Endothelial cell of umbilical vein (primary cell): ENCODE measurements around the gene COMMD9. TPM values are rescaled to one million over a fixed set of nuclear protein-coding genes. Genes with fewer than 3 reads are reported as not detected.

ENCODE experiments used
- BruUV-seq: library from RNA; stranded (reverse); fragments of 400-500 nt; replicated peaks from 2 replicates; lab custom pipeline; 2021; lab: Mats Ljungman, UMichigan
- CTCF ChIA-PET: fragments of 300-600, 350-600 bp; sonication (Branson Sonifier 250); formaldehyde crosslinking; loops from one replicate; lab custom pipeline; 2021; ENCODE audit warnings: antibody characterized with exemption, inconsistent platforms; lab: Charles Lee
- POLR2A ChIA-PET: fragments of 300-600, 350-600 bp; sonication (Branson Sonifier 250); formaldehyde crosslinking; loops from one replicate; lab custom pipeline; 2021; ENCODE audit warnings: antibody characterized with exemption, inconsistent platforms; lab: Charles Lee
- DNase-seq: peaks from one replicate; pipeline ENCODE4 v3.0.0-alpha.2; 2011; ENCODE audit warnings: low read depth, low spot score
- FAIRE-seq: peaks from 2 replicates; lab custom pipeline; 2011; peaks lifted over from hg19 to GRCh38; lab: Jason Lieb, UNC
- H2AFZ ChIP-seq: 2 replicates; pipeline ENCODE4 v1.6.0; 2012; ENCODE audit warnings: low read depth, low read length, control low read depth, inconsistent platforms
- H3K27ac ChIP-seq: 2 replicates; pipeline ENCODE4 v1.5.1; 2011; ENCODE audit warnings: low read depth, mild to moderate bottlenecking, control low read depth, low read length, moderate library complexity; ENCODE audit not compliant: insufficient read depth
- H3K27me3 ChIP-seq, 2 experiments: 2 replicates each; pipeline versions ENCODE4 v1.6.0 to v1.6.1; 2011; ENCODE audit warnings: low read length in 2 of 2, mixed read lengths in 1 of 2; ENCODE audit not compliant: control insufficient read depth in 2 of 2, insufficient read depth in 2 of 2
- H3K36me3 ChIP-seq, 2 experiments: 2 replicates in 1 of 2; 3 replicates in 1 of 2; pipeline ENCODE4 v1.5.1; 2011; ENCODE audit warnings: low read length in 2 of 2, mild to moderate bottlenecking in 1 of 2, moderate library complexity in 1 of 2; ENCODE audit not compliant: control insufficient read depth in 2 of 2, insufficient read depth in 2 of 2; ENCODE audit errors: extremely low read depth in 1 of 2
- H3K4me1 ChIP-seq: 3 replicates; pipeline ENCODE4 v1.5.1; 2011; ENCODE audit warnings: mild to moderate bottlenecking, low read length; ENCODE audit not compliant: control insufficient read depth, insufficient read depth; ENCODE audit errors: extremely low read depth
- H3K4me2 ChIP-seq: 2 replicates; pipeline ENCODE4 v1.6.1; 2011; ENCODE audit warnings: low read length, control low read depth, mixed read lengths; ENCODE audit not compliant: insufficient read depth
- H3K4me3 ChIP-seq, 3 experiments: fragments of 200-600 bp in 1 of 3; sonication (generic), shearing (Covaris generic) in 1 of 3; replicated peaks in 1 of 3; 2 replicates each; pipeline ENCODE4 v1.5.1; 2011 to 2016; ENCODE audit warnings: control low read depth in 3 of 3, low read length in 3 of 3, mild to moderate bottlenecking in 2 of 3, inconsistent platforms in 1 of 3, low read depth in 1 of 3, moderate library complexity in 1 of 3; ENCODE audit not compliant: insufficient read depth in 1 of 3
- H3K79me2 ChIP-seq: 2 replicates; pipeline ENCODE4 v1.6.0; 2012; ENCODE audit warnings: low read length, inconsistent platforms; ENCODE audit not compliant: control insufficient read depth, insufficient read depth
- H3K9ac ChIP-seq: replicated peaks from 2 replicates; pipeline ENCODE3; 2011; ENCODE audit warnings: low read length, control low read depth; ENCODE audit not compliant: insufficient read depth; ENCODE audit errors: extremely low read depth
- H3K9me1 ChIP-seq: replicated peaks from 3 replicates; pipeline ENCODE4 v1.6.0; 2011; ENCODE audit warnings: mild to moderate bottlenecking, low read length; ENCODE audit not compliant: control insufficient read depth, insufficient read depth; ENCODE audit errors: extremely low read depth
- H3K9me3 ChIP-seq: replicated peaks from 2 replicates; pipeline ENCODE4 v1.5.1; 2012; ENCODE audit warnings: low read length, inconsistent platforms; ENCODE audit not compliant: control insufficient read depth, insufficient read depth
- H4K20me1 ChIP-seq: replicated peaks from 2 replicates; pipeline ENCODE3; 2011; ENCODE audit warnings: mild to moderate bottlenecking, low read length; ENCODE audit not compliant: control insufficient read depth, insufficient read depth; ENCODE audit errors: extremely low read depth
- CTCF ChIP-seq, 2 donors: IDR thresholded peaks; 1 replicate in 1 of 2; 2 replicates in 1 of 2; pipeline ENCODE4 v1.5.1; 2011; ENCODE audit warnings: low read length in 2 of 2, mild to moderate bottlenecking in 2 of 2, moderate library complexity in 2 of 2, control low read depth in 1 of 2, inconsistent platforms in 1 of 2, low read depth in 1 of 2; ENCODE audit not compliant: insufficient read depth in 1 of 2; ENCODE audit errors: extremely low read depth in 1 of 2
- GATA2 ChIP-seq: IDR thresholded peaks from 2 replicates; pipeline ENCODE4 v1.7.0; 2011; ENCODE audit warnings: low read depth, mild to moderate bottlenecking, moderate library complexity, mixed read lengths, low read length; ENCODE audit not compliant: insufficient read length, insufficient read depth
- JUN ChIP-seq: IDR thresholded peaks from 2 replicates; pipeline ENCODE4 v1.6.1; 2011; ENCODE audit warnings: borderline replicate concordance, low read depth; ENCODE audit not compliant: insufficient read length, insufficient read depth
- MYC ChIP-seq: IDR thresholded peaks from one replicate; pipeline ENCODE4 v1.6.1; 2011; ENCODE audit warnings: mild to moderate bottlenecking, low read depth, low read length
- POLR2A ChIP-seq: IDR thresholded peaks from 2 replicates; pipeline ENCODE4 v1.6.1; 2012; ENCODE audit warnings: low read depth, mild to moderate bottlenecking, control low read depth, low read length
- POLR2AphosphoS5 ChIP-seq: IDR thresholded peaks from 2 replicates; pipeline ENCODE4 v1.6.1; 2012; ENCODE audit warnings: low read depth, mild to moderate bottlenecking, control low read depth, low read length, moderate library complexity; ENCODE audit not compliant: insufficient read depth
- dilution Hi-C: fragments of 300-500 bp; cut with MboI; formaldehyde crosslinking; loops from one replicate; pipeline ENCODE4 v1.15.0; 2019; ENCODE audit warnings: low sequenced_read_pairs; ENCODE audit not compliant: extremely low pct_ligation_motif_present
- intact Hi-C: fragments of 100-400 bp; cut with micrococcal nuclease; formaldehyde crosslinking; loops from one replicate; pipeline ENCODE4 v1.10.0; 2022
- polyA plus RNA-seq, 4 experiments: library from polyadenylated mRNA; depleted of rRNA in 3 of 4; stranded (reverse) in 3 of 4; unstranded in 1 of 4; fragments of >200 nt; gene quantifications; 2 replicates each; pipeline versions ENCODE4 v1.2.1 to v1.2.3, GENCODE V29; 2011 to 2012; ENCODE audit warnings: missing spikeins in 1 of 4
- total RNA-seq: library from RNA; stranded (reverse); gene quantifications from 2 replicates; pipeline ENCODE4 v1.2.3, GENCODE V29; 2021
- TF ChIP-seq, protein P1 (sequence below): IDR thresholded peaks from 2 replicates; pipeline ENCODE4 v1.6.1; 2011; ENCODE audit not compliant: insufficient read depth, insufficient read length

The COMMD9 gene
- total and polyA plus RNA-seq, 2 donors (not counting 3 experiments of a cell fraction or from before 2014, with no cell fraction given) = 65.1 to 78.9 TPM

- dilution Hi-C loops (no loop called here), intact Hi-C loops (loop anchor here (1.0 kb wide), 1 partner anchor 77 kb away; no protein-coding TSS in a partner anchor)
- Histone ChIP-seq H3K4me1 (peaks cover 13% of the 10 kb centered on the region), H3K9me3 (no peaks in the 10 kb centered on the region), H3K36me3 (no peaks in the 10 kb centered on the region), H3K27me3 (no peaks in the 10 kb centered on the region), H4K20me1 (no peaks in the 10 kb centered on the region), H3K4me3 (no peak overlapping the region), H3K9ac (no peak overlapping the region), H3K27ac (no peak overlapping the region), H3K4me2 (no peak overlapping the region), H3K79me2 (no peaks in the 10 kb centered on the region), H2AFZ (no peak overlapping the region), H3K9me1 (no peaks in the 10 kb centered on the region)
- no TSS peak for BruUV-seq
- DNase-seq (peak; percentile 88), FAIRE-seq (peak; percentile 76)
- TF ChIP-seq MYC (no peak), JUN (no peak), POLR2A (no peak), GATA2 (no peak), CTCF (IDR thresholded peaks at IDR 0.05; ENCODE audit: extremely low read depth in 1 of 2, insufficient read depth in 1 of 2, low read depth in 1 of 2, low read length in 2 of 2) (no peak), POLR2AphosphoS5 (no peak)
- TF ChIP-seq, protein P1, sequence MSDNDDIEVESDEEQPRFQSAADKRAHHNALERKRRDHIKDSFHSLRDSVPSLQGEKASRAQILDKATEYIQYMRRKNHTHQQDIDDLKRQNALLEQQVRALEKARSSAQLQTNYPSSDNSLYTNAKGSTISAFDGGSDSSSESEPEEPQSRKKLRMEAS = no peak
- ChIA-PET POLR2A (no interaction called here), CTCF (interaction anchor here (0.7 to 2.0 kb wide), 3 partner anchors 22 to 411 kb away, joined by 3 to 13 read pairs (median 5); no protein-coding TSS in a partner anchor)
Observed at GRCh38 chr11:36233204-36233603, 56.0 kb downstream of the COMMD9 start.
